DMS 273 treated with DMSO at 0.1 percent for 48 hours (cell line): ENCODE measurements around the gene HMHB1.

Experiments
- DNase-seq: peaks from one replicate; lab custom pipeline; 2025; lab: John Stamatoyannopoulos, UW

Gene HMHB1

DNA sequence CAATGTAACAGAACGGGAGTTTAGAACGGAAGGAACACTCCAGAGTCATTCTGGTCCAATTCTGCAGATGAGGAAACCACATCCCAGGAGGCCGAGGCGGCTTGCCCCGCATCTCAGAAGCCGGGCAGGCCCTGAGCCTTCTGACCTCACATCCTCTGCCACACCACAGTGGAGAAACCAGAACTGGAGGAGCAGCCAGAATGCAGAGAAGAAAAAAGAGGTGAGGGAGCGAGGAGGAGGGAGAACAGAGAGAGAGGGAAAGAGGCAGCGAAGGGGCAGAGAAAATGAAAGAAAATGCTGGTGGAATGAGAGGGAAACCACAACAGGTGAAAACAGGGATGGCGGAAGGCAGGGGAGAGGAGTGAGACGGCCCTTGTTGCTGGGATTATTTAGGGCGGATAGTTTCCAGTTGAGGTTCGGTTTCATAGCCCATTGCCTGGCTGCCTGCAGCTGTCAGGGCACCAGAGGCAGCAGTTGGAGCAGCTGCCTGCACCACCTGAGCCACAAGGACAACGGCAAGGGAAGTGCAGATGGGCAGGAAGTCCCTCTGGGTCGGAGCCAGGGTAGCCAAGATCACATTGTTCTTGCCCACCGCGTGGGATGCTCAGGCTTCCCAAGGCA lies at the start of gene HMHB1:
TSS of gene HMHB1 (plus strand) at position 77 of the 621 bp plus-strand sequence.
- DNase-seq = peak; percentile 69

DNA sequence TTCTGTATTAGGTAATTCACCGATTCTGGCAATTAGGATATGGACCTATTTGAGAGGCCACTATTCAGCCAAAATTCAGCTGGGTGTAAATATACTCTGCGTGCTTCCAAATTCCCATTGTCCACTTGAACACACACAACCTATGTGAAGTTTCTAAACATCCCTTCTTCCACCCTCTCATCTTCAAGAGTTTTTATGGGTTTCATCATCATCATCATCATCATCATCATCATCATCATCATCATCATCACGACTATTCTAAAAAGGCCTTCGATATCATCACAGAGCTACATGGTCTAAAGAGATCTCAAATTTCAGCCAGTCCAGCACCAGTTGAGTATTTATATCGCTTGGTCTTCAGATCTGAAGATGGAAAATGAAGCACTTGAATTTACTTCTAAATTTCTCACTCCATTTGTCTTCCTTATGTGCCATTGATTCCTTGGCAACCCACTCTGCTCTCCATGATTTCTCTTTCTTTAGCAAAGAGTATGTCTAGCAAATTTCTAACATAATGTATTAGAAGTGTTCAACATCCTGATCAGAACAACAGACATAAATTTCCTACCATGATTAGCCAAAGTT lies 49.2 kb upstream of the HMHB1 start:
- DNase-seq = no peak

DNA sequence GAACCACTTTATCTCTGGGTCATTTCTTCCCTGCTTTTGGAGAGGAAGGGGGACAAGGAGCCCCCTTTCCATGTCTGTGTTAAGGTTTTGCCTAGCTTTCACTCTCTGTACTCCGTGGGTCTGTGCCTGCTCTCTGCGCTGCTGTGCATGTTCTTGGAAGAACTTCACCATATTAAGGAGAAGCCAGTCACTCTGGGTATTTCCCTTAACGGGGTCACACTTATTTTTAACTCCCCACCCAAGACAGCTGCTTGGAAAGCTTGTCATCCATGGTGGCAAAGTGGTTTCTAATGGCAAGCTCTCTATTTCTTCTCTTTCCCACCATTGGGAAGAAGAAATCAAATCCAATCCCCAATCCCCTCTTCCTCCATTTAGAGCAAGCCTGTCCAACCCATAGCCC lies 44.8 kb upstream of the HMHB1 start:
- no peak for DNase-seq

DNA sequence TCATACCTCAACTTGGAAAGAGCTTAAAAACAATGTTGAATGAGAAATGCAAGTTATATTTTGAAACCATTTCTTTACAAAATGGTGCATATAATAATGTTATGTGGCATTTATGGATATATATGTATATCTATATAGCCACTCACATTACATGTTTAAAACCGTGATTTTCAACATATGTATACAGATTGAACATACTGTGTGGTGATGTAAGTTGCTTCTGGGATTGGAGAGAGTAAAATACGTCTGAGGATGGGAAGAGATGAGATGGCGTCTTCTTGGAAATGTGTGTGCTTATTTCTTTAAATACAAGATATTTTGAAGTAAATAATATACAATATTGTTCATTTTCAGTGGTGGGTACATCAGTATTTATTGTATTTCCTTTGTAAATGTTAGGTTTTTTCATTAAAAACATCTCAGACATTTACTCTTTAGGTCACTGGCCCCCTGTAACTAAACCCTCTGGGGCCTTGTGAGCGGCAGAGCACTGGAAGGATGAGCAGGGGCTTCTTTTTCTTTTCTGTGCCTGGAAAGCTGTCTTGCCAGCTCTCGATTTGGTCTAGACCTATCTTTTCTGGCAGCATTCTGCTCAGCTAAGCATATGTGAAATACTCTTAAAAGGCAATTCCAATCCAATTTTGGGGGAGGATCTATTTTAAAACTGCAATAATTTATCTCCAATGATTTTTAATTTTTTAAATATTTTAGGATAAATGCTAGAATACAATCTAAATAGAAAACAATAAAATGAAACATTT lies 42.8 kb upstream of the HMHB1 start:
- DNase-seq = no peak

DNA sequence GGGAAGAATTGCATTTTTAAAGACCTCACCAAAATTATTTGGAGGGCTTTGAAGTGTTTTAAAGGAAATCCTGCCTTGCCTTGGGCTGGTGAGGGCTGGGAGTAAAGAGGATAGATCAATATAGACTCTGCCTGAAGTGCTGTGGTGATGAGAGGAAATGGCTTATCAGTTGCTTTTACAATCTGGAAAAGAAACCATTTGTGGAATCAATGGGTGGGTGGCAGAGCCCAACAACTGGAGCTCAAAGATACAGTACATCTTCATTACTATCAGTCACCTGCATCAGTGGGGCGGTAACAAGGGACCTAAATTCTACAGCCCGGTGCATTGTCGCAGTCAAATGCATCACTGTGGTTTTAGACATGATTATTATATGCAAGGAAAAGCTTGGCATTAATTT lies 41.5 kb upstream of the HMHB1 start:
- DNase-seq = no peak

DNA sequence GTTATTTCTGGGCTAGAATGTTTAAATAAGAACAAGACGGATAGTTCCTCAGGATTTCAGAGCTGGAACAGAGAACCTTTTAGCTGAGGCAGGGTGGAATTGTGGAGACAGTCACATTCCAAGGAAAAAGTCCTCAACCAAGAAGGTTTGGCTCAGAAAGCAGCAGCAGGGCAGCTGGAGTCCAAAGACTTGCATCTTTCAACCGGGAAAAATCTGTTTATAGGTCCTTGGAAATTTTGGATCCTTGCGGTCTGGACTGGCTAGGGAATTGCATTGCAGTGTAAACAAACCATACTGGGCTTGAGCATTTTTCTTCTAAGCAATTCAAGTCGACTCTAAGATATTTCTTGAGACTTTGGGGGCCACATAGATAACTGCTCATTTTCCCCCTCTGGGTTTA lies 40.8 kb upstream of the HMHB1 start:
- DNase-seq = no peak

DNA sequence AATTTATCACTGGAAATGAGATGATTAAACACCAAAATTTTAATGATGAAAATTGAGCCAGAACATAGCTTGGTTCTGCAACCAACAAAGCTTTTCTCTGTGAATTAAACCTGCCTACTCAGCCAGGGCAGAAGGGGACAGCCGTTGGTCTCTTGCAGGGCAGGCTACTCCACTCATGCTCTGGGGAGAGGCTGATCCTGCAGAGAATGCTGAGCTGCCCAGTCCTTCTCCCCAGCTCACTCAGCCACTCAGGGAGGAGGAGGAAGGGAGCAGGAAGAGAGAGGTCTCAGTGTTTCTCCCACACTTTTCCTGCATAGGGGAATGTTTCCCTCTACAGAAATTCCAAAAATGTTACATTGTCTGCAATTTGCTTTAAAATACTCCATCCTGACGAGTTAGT lies 40.4 kb upstream of the HMHB1 start:
- DNase-seq = no peak

DNA sequence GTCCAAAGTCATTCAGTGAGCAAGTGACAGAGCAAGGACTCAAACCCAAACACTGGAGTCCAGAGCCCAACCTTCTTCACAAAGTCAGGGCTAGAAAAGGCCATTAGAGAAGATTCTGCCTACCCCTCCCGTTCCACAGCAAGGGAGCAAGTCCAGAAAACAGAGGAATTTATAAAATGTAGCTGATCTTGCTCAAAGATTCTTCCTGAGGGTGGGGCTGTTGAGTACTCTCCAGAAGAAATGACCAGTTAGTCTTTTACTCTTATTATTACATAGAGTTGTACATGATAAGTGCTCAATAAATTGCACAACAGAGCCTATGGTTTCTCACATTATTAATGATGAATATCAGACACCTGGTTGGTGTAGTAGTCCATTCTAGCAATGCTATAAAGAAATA lies 39.3 kb upstream of the HMHB1 start:
- no peak for DNase-seq

DNA sequence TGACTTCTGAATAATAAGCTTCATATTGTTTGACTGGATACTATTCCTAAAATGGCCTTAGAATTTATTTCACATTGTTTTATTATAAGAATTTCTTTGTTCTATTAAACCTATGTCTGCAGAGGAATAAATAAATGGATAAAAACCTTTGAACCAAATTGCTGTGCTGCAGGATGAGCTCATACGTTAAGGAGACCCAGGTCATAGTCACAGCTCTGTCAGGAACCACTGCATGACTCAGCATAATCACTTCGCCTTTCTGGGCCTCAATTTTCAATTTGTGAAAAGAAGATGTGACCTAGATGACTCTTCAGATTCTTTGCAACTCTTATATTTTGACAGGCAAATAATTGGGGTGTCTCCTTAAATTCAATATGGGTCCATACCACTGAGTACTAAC lies 36.7 kb upstream of the HMHB1 start:
- no peak for DNase-seq

DNA sequence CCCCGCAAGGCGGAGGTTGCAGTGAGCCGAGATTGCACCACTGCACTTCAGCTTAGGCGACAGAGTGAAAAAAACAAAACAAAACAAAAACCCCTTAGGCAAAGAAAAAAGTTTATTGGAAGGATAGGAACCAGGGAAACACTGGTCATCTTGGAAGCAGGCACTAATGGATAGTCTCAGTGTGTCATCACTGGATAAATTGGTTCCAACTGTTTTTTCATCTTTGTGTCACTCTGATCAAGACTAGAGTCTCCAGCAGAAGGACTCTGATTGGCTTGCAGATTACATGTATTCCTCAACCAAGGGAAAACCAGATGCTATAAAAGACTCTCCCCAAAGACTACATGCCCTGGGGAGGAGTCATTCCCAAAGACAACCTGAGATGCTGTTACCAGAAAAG lies 35.0 kb upstream of the HMHB1 start:
- DNase-seq = no peak

DNA sequence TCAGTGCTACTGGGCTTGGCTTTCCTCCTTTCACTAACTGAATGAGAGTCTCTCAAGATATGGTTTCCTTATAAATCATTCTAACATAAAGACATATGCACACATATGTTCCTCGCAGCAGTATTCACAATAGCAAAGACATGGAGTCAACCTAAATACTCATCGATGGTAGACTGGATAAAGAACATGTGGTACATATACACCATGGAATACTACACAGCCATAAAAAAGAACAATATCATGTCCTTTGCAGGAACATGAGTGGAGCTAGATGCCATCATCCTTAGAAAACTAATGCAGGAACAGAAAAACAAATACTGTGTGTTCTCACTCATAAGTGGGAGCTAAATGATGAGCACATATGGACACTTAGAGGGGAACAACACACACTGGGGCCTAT lies 32.5 kb upstream of the HMHB1 start:
- DNase-seq = no peak

DNA sequence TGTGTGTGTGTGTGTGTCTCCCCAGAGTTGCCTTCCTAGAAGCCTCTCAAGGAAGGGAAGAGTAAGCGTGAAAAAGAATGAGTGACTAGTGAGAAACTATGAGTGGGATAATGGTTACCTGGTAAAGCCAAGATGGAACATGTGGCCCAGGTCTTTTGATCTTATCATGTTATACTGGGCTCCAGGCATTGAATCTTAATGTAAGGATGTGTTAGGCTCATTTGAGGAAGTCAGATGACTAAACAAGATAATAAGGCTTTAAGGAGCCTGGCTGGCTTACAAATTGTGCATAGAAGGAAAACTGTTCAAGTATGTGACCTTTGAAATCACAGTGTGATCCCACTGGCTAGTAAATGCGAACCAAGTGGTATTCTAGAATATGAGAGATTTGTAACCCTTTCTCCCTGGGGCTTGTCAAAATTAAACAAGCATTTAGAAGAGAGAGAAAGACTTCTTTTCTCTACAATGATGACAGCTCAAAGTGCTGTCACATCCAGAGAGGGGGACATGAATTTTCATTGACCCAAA lies 29.9 kb upstream of the HMHB1 start:
- no peak for DNase-seq

DNA sequence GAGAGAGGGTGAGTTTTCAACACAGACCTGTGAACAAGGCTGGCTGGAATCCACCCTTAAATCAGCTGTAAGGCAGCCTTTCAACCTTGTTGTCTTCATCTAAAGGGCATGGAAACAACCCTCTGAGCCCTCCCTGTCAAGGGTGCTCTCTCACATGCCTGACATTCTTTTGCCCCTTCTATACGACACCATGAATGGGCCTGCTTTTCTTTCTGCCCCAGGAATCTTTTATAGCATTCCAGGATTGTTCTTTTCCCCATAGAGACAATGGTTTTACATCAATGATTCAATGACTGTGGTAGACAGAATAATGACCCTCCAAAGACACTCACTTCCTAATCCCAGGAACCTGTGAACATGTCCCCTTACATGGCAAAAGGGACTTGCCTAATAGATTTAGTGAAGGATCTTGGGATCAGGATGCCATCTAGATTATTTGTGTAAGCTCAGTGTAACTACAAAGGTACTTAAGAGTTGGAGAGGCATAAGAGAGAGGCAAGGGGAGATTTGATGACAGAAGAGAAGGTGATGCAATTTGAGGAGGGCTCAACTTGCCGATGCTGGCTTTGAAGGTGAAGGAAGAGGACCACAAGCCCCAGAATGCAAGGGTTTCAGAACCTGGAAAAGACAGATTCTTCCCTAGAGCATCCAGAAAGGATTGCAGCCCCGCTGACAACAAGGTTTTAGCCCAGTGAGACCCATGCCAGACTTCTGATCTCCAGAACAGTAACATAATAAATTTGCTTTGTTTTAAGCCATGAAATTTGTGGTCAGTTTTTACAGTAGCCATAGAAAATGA lies 29.2 kb upstream of the HMHB1 start:
- no peak for DNase-seq

DNA sequence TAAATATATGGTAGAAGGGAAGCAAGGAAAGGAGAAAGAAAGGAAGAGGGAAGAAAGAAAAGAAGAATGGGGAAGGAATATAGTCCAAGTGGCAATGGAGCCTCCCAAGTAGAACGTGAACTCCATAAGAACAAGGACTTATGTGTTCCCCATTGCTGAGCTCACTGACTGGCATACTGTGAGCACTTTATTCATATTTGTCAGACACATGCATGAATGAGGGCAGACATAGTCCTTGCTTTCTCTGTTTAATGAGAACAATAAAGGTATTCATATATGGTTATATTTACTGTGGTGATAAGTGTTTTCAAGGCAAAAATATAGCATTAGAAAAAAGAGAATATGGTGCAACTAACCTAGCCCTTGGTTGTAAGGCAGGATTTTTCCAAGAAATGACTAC lies 23.6 kb upstream of the HMHB1 start:
- DNase-seq = no peak

DNA sequence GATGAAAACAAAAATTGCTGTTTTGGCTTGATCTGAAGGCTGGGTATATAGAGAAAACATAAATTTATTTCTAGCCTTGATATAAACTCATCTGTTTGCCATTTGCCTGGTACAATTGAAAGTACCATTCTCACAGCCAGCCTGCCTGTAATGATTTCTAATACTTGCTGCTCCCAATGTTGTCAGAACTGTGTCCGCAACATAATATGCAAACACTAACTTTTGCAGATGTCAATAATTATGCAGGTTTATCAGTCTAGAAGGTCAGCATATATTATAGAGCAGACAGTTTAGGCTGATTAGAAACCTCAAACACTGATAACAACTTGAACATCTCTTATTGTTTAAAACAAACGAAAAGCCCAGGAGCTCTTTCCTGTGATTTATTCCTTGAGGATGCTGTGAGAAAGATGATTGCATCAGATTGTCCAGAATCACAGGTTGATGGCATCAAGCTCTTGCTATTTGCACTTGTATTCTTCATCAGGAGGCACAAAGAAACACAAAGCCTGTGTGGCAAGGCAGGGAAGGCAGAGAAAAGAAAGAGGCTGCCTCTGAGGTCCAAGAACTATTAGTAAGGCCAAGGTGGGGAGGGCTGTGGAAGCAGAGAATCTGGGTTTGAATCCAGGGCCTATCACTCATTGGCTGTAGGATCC lies 21.4 kb upstream of the HMHB1 start:
- DNase-seq = no peak

DNA sequence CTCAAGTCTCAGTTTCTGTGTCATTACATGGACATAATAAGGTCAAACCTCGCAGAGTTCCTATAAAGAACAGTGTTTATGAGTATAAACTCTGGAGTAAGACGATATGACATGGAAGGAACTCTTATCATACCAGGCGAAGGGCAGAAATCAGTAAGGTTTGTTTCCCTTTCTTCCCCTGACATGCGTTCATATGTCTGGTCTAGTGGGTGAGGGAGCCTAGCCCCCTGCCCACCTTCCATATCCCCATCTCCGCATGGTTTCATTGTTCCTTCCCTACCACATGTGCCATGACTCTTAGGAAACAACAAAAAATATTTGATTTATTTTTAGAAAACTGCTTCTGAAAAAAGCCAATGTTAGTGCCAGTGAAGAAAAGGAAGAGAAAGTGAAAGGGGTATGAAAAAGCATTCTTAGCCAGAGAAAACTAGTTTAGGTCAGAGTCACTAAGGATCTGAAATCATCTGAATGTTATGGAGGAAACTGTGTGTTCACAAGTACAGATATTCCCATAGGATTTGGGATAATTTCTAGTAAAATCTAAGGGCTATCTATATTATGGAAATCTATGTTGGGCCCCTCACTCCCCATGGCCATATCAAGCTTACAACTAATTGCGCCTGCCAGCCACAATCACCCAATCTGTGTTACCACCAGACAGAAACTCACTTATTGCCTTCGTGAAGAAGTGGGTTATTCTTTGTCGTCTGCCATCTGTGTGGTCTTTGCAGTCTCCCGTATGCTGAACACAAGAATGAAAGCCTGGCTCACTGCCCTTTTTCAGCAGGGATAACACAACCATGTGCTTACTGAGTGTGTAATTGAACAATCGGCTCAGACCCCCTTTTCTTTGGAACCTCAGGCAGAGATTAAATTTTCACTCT lies 19.9 kb upstream of the HMHB1 start:
- peak; percentile 19 for DNase-seq

DNA sequence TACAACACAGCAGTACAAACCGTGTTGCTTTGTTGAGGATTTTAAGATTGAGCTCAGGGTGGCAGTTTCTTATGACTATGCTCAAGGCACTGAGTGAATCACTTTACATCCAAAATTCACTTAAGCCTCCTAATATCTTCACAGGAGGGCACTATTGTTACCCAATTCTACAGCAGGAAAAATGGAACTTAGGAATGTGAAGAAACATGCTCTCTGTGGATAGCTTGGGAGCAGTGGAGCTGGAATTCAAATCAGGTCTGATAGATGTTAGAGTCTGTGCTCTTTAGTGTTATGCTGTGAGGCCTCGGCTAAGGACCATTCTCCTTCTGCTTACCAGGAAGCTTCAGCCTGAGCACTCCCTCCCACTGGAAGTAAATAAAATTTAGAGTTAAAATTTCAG lies 18.7 kb upstream of the HMHB1 start:
- no peak for DNase-seq

DNA sequence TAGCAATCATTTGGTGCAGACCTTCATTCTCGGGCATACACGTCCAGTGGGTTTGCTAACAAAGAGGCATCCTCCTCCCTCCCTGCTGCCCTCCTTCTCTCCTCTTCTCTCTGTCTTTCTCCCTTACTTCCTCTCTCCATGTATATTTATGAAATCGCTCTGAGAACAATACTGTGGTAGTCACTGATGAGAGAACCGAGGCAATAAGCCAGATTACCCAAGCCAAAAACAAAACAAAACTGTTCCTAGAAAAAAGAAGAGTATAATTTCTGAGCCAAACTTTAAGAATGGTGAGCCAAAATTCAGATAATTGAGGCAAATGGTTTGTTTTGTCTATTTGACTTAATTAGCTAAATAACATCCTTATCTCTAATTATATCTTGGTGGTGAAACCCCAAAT lies 15.8 kb upstream of the HMHB1 start:
- DNase-seq = no peak

DNA sequence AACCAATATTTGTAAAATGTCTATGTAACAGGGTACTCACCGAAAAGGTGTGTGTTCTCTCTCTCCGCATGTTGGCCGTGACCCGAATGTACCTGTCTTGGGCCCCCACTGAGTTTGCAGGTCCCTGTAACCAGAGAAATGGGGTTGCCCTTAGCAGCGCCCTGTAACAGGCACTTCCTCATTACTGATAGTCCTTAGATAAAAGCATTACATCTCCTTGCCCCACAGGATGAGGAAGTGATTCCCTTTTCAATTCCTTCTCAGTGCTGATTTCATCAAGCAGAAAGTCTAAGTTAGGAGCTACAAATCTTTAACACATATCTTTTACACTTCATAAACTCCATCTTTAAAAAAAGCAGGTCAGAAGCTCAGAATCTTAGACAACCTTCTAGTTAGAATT lies 15.2 kb upstream of the HMHB1 start:
- DNase-seq = no peak

DNA sequence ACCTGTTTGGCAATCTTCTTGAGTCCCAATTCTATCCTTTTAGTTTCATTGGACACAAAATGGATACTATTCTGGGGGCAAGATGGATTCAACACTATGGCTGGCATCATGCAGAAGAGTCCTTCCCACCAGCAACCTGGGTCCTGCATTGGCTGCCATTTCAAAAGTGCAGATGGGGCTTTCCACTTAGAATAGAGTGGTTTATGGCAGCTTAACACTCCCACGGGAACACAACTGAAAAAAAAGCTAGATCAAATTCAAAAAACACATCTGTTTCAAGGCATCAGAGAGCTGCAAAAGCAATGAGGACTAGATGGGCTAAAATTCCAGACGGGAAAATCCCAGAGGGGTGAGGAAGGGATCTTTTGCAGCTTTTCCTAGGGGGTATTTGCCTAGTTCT lies 11.2 kb upstream of the HMHB1 start:
- peak; percentile 80 for DNase-seq
